ENCODE measurements around the gene JAK2. TPM values are rescaled to one million over a fixed set of nuclear protein-coding genes. Genes with fewer than 3 reads are reported as not detected.

Gene JAK2
- total and polyA plus RNA-seq, 2 of the 4 experiments (the other 2 are of a cell fraction), result 2.3 to 6.1 TPM

- Histone ChIP-seq H3K9me1 (ENCODE audit: insufficient read depth, low read length) (no peaks in the 10 kb centered on the region), H3K4me2 (ENCODE audit: low read depth, low read length) (no peak overlapping the region), H3K4me3 (ENCODE audit: insufficient read depth, low read depth, low read length) (no peak overlapping the region), H3K79me1 (ENCODE audit: low read depth in 1 of 2, low read length in 2 of 2) (peaks cover 19 to 31% of the 10 kb centered on the region in 2 experiments), H3K4ac (ENCODE audit: low read depth, low read length) (no peak overlapping the region), H3K9me3 (ENCODE audit: control insufficient read depth, insufficient read depth, low read length) (peaks cover 6% of the 10 kb centered on the region), H3K9ac (ENCODE audit: low read depth, low read length) (no peak overlapping the region), H2BK15ac (ENCODE audit: low read depth, low read length) (no peak overlapping the region), H3K23ac (ENCODE audit: low read depth, low read length) (no peak overlapping the region), H4K8ac (ENCODE audit: low read depth in 2 of 2, low read length in 2 of 2) (no peak overlapping the region), H3K56ac (ENCODE audit: extremely low read depth, insufficient read depth, low read length) (no peak overlapping the region), H3K18ac (ENCODE audit: low read depth, low read length) (no peak overlapping the region), H2AK5ac (ENCODE audit: low read depth, low read length) (no peak overlapping the region), H3K27me3 (ENCODE audit: control insufficient read depth, insufficient read depth, low read length) (no peaks in the 10 kb centered on the region), H2AK9ac (replicated peaks; ENCODE audit: low read depth, low read length, poor library complexity) (no peak overlapping the region), H3K4me1 (ENCODE audit: control insufficient read depth, insufficient read depth, low read length) (no peaks in the 10 kb centered on the region), H2BK5ac (ENCODE audit: low read depth, low read length, poor library complexity, severe bottlenecking) (no peak overlapping the region), H3K27ac (ENCODE audit: insufficient read depth, low read length) (no peak overlapping the region), H4K91ac (ENCODE audit: insufficient read depth, low read depth, low read length) (no peak overlapping the region), H3K14ac (replicated peaks; ENCODE audit: low read depth, low read length) (no peak overlapping the region), H4K20me1 (ENCODE audit: insufficient read depth, low read length) (no peaks in the 10 kb centered on the region), H3K36me3 (ENCODE audit: control insufficient read depth, insufficient read depth, low read length) (peaks cover 4% of the 10 kb centered on the region), H4K5ac (ENCODE audit: low read depth, low read length) (no peak overlapping the region), H2BK20ac (ENCODE audit: low read depth, low read length) (no peak overlapping the region), H2AFZ (replicated peaks; ENCODE audit: low read length, poor library complexity) (no peak overlapping the region), H2BK120ac (ENCODE audit: low read depth, low read length) (no peak overlapping the region)
- BruUV-seq (replicated peaks), result no TSS peak
- dilution Hi-C loops (cut with HindIII; ENCODE audit: low sequenced_read_pairs, unreplicated experiment), result no loop called here
- ChIA-PET POLR2A (ENCODE audit: unreplicated experiment) (no interaction called here), CTCF (no interaction called here)
- no peak for TF ChIP-seq MXI1 (IDR thresholded peaks at IDR 0.05; ENCODE audit: borderline replicate concordance, low read depth, low read length)
- TF ChIP-seq, protein P1, sequence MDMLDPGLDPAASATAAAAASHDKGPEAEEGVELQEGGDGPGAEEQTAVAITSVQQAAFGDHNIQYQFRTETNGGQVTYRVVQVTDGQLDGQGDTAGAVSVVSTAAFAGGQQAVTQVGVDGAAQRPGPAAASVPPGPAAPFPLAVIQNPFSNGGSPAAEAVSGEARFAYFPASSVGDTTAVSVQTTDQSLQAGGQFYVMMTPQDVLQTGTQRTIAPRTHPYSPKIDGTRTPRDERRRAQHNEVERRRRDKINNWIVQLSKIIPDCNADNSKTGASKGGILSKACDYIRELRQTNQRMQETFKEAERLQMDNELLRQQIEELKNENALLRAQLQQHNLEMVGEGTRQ (IDR thresholded peaks at IDR 0.05; ENCODE audit: low read depth, low read length), result no peak
- no peak for TF ChIP-seq CTCF (conservative IDR thresholded peaks at IDR 0.05; ENCODE audit: low read depth, low read length)
- no peak for TF ChIP-seq NFE2L2 (IDR thresholded peaks at IDR 0.05; ENCODE audit: low read depth, low read length)
- TF ChIP-seq RCOR1 (IDR thresholded peaks at IDR 0.05; ENCODE audit: insufficient replicate concordance, low read length), result no peak
- TF ChIP-seq BHLHE40 (IDR thresholded peaks at IDR 0.05; ENCODE audit: low read depth, low read length), result no peak
- no peak for TF ChIP-seq CEBPB (IDR thresholded peaks at IDR 0.05; ENCODE audit: low read depth, low read length)
- no peak for TF ChIP-seq MAFK (IDR thresholded peaks at IDR 0.05; ENCODE audit: low read depth, low read length)
- no peak for TF ChIP-seq RAD21 (IDR thresholded peaks at IDR 0.05; ENCODE audit: low read length)
- TF ChIP-seq RFX5 (IDR thresholded peaks at IDR 0.05; ENCODE audit: low read depth, low read length), result no peak
- intact Hi-C loops (cut with micrococcal nuclease), result no loop called here
- in situ Hi-C loops (cut with MboI; ENCODE audit: low sequenced_read_pairs), result no loop called here
- ATAC-seq (ENCODE audit: low read depth) (no peak; the same call in 1 of the 2 replicates), DNase-seq (no peak)
- WGBS, 2 experiments (ENCODE audit: extremely low coverage in 2 of 2, insufficient read length in 1 of 2), result no CpG with 5 or more reads among the region's 3 CpGs
These were observed 12.1 kb downstream of the JAK2 start for GRCh38 chr9:4997196-4997595.
